ENCODE results near the gene PLA2G4C.

The PLA2G4C gene

DNA sequence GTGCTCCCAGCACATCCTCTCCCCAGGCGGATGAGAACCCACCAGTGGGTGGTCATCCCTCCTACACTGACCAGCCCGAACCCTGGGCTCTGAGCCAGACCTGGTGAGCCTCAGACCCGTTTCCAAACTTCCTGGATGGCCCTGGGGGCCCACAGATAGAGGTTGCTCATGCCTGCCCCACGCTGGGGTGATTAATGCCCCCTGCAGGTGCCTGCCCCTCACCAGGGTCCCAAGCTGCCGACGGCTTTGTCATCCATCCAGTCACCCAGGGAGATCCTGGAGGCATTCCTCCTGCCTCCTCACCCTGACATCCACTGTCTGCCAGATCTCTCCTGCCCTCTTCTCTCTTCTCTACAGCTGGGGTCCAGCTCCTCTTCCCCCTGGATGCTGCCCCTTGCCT, 28.4 kb upstream of the PLA2G4C start:
- Histone ChIP-seq H3K4me3 (ENCODE audit: insufficient read length, low read depth) (no peak overlapping the region), H3K27me3 (ENCODE audit: insufficient read depth, insufficient read length) (no peaks in the 10 kb centered on the region), H3K9me3 (ENCODE audit: insufficient read depth, low read length) (no peaks in the 10 kb centered on the region), H3K9ac (ENCODE audit: insufficient read length, low read depth) (no peak overlapping the region), H3K4me1 (ENCODE audit: insufficient read depth, insufficient read length) (peaks cover 2% of the 10 kb centered on the region), H3K36me3 (ENCODE audit: insufficient read depth, insufficient read length, low read length) (peaks cover 67% of the 10 kb centered on the region)
- DNase-seq (ENCODE audit: low read depth, low spot score) = no peak
- no peak for TF ChIP-seq ZNF274 (IDR thresholded peaks at IDR 0.05; ENCODE audit: low read depth, low read length)
- no peak for TF ChIP-seq YY1 (IDR thresholded peaks at IDR 0.05; ENCODE audit: insufficient read depth, insufficient read length)
- no peak for TF ChIP-seq SUZ12 (IDR thresholded peaks at IDR 0.05; ENCODE audit: extremely low read depth, insufficient read depth, insufficient read length)

DNA sequence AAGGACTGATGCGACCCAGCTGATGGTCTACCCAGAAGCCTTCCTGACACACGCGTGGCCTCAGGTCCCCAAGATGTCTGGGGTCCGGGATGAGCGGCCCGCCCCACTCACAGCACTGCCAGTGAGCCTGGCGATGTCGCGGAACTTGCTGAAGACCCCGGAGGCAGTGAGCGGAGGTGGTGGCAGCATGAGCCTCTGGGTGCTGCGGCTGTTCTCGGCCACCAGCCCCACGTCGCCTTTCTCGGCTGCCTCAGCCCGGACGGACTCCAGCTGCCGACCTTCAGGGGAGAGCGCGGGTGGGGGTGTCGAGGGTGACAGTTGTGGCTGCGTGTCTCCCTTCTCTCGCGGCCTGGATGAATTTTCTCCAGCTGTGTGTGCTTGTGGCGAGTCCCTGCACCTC, 26.8 kb upstream of the PLA2G4C start:
- no peak overlapping the region for H3K9ac ChIP-seq (ENCODE audit: insufficient read length, low read depth)
- peaks cover 69% of the 10 kb centered on the region for H3K36me3 ChIP-seq (ENCODE audit: insufficient read depth, insufficient read length, low read length)
- H3K4me1 ChIP-seq (ENCODE audit: insufficient read depth, insufficient read length) = peaks cover 2% of the 10 kb centered on the region
- TF ChIP-seq YY1 (IDR thresholded peaks at IDR 0.05; ENCODE audit: insufficient read depth, insufficient read length) (no peak), ZNF274 (IDR thresholded peaks at IDR 0.05; ENCODE audit: low read depth, low read length) (no peak), SUZ12 (IDR thresholded peaks at IDR 0.05; ENCODE audit: extremely low read depth, insufficient read depth, insufficient read length) (no peak)
- DNase-seq (ENCODE audit: low read depth, low spot score) = no peak
- H3K9me3 ChIP-seq (ENCODE audit: insufficient read depth, low read length) = no peaks in the 10 kb centered on the region
- no peaks in the 10 kb centered on the region for H3K27me3 ChIP-seq (ENCODE audit: insufficient read depth, insufficient read length)
- H3K4me3 ChIP-seq (ENCODE audit: insufficient read length, low read depth) = no peak overlapping the region

GRCh38 chr19:48136547-48136946, 25.9 kb upstream of the PLA2G4C start:
- H3K9ac ChIP-seq (ENCODE audit: insufficient read length, low read depth) = no peak overlapping the region
- TF ChIP-seq ZNF274 (IDR thresholded peaks at IDR 0.05; ENCODE audit: low read depth, low read length) (no peak), YY1 (IDR thresholded peaks at IDR 0.05; ENCODE audit: insufficient read depth, insufficient read length) (no peak), SUZ12 (IDR thresholded peaks at IDR 0.05; ENCODE audit: extremely low read depth, insufficient read depth, insufficient read length) (no peak)
- DNase-seq (ENCODE audit: low read depth, low spot score) = no peak
- H3K36me3 ChIP-seq (ENCODE audit: insufficient read depth, insufficient read length, low read length) = peaks cover 72% of the 10 kb centered on the region
- no peaks in the 10 kb centered on the region for H3K27me3 ChIP-seq (ENCODE audit: insufficient read depth, insufficient read length)
- peaks cover 2% of the 10 kb centered on the region for H3K4me1 ChIP-seq (ENCODE audit: insufficient read depth, insufficient read length)
- no peak overlapping the region for H3K4me3 ChIP-seq (ENCODE audit: insufficient read length, low read depth)
- no peaks in the 10 kb centered on the region for H3K9me3 ChIP-seq (ENCODE audit: insufficient read depth, low read length)

GRCh38 chr19:48135411-48135810, 24.8 kb upstream of the PLA2G4C start:
- DNase-seq (ENCODE audit: low read depth, low spot score) = no peak
- H3K9me3 ChIP-seq (ENCODE audit: insufficient read depth, low read length) = no peaks in the 10 kb centered on the region
- peaks cover 71% of the 10 kb centered on the region for H3K36me3 ChIP-seq (ENCODE audit: insufficient read depth, insufficient read length, low read length)
- peaks cover 2% of the 10 kb centered on the region for H3K4me1 ChIP-seq (ENCODE audit: insufficient read depth, insufficient read length)
- no peak overlapping the region for H3K9ac ChIP-seq (ENCODE audit: insufficient read length, low read depth)
- H3K4me3 ChIP-seq (ENCODE audit: insufficient read length, low read depth) = no peak overlapping the region
- H3K27me3 ChIP-seq (ENCODE audit: insufficient read depth, insufficient read length) = no peaks in the 10 kb centered on the region
- TF ChIP-seq YY1 (IDR thresholded peaks at IDR 0.05; ENCODE audit: insufficient read depth, insufficient read length) = no peak
- TF ChIP-seq SUZ12 (IDR thresholded peaks at IDR 0.05; ENCODE audit: extremely low read depth, insufficient read depth, insufficient read length) = no peak
- no peak for TF ChIP-seq ZNF274 (IDR thresholded peaks at IDR 0.05; ENCODE audit: low read depth, low read length)

DNA sequence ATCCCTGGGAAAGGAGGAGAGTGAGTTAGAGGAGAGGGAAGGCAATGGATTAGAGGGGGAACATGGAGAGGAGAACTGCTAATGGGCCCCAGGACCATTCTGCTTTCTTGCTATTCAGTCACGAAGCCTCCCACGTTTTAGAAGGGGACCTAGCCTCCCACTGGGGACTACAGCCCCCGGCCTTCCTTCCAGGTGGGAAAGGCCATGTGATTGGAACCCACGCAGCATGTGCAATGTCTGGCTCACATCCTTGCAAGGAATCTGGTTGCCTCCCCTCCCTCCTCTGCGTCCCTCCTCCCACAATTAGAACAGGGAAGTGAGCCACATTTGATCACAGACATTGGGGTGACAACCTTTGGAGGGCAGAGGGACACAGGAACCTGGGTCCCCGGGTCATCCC, 22.5 kb upstream of the PLA2G4C start:
- H3K4me3 ChIP-seq (ENCODE audit: insufficient read length, low read depth) = no peak overlapping the region
- DNase-seq (ENCODE audit: low read depth, low spot score) = no peak
- no peak overlapping the region for H3K9ac ChIP-seq (ENCODE audit: insufficient read length, low read depth)
- no peaks in the 10 kb centered on the region for H3K27me3 ChIP-seq (ENCODE audit: insufficient read depth, insufficient read length)
- peaks cover 2% of the 10 kb centered on the region for H3K4me1 ChIP-seq (ENCODE audit: insufficient read depth, insufficient read length)
- peaks cover 71% of the 10 kb centered on the region for H3K36me3 ChIP-seq (ENCODE audit: insufficient read depth, insufficient read length, low read length)
- TF ChIP-seq YY1 (IDR thresholded peaks at IDR 0.05; ENCODE audit: insufficient read depth, insufficient read length) (no peak), ZNF274 (IDR thresholded peaks at IDR 0.05; ENCODE audit: low read depth, low read length) (no peak), SUZ12 (IDR thresholded peaks at IDR 0.05; ENCODE audit: extremely low read depth, insufficient read depth, insufficient read length) (no peak)
- H3K9me3 ChIP-seq (ENCODE audit: insufficient read depth, low read length) = no peaks in the 10 kb centered on the region

- H3K36me3 ChIP-seq (ENCODE audit: insufficient read depth, insufficient read length, low read length) = peaks cover 68% of the 10 kb centered on the region
- no peak overlapping the region for H3K4me3 ChIP-seq (ENCODE audit: insufficient read length, low read depth)
- no peaks in the 10 kb centered on the region for H3K27me3 ChIP-seq (ENCODE audit: insufficient read depth, insufficient read length)
- no peak for DNase-seq (ENCODE audit: low read depth, low spot score)
- H3K9me3 ChIP-seq (ENCODE audit: insufficient read depth, low read length) = no peaks in the 10 kb centered on the region
- peaks cover 6% of the 10 kb centered on the region for H3K4me1 ChIP-seq (ENCODE audit: insufficient read depth, insufficient read length)
- no peak overlapping the region for H3K9ac ChIP-seq (ENCODE audit: insufficient read length, low read depth)
- TF ChIP-seq SUZ12 (IDR thresholded peaks at IDR 0.05; ENCODE audit: extremely low read depth, insufficient read depth, insufficient read length) = no peak
- TF ChIP-seq YY1 (IDR thresholded peaks at IDR 0.05; ENCODE audit: insufficient read depth, insufficient read length) = no peak
- TF ChIP-seq ZNF274 (IDR thresholded peaks at IDR 0.05; ENCODE audit: low read depth, low read length) = no peak
These were observed 16.9 kb upstream of the PLA2G4C start for GRCh38 chr19:48127561-48127960.

DNA sequence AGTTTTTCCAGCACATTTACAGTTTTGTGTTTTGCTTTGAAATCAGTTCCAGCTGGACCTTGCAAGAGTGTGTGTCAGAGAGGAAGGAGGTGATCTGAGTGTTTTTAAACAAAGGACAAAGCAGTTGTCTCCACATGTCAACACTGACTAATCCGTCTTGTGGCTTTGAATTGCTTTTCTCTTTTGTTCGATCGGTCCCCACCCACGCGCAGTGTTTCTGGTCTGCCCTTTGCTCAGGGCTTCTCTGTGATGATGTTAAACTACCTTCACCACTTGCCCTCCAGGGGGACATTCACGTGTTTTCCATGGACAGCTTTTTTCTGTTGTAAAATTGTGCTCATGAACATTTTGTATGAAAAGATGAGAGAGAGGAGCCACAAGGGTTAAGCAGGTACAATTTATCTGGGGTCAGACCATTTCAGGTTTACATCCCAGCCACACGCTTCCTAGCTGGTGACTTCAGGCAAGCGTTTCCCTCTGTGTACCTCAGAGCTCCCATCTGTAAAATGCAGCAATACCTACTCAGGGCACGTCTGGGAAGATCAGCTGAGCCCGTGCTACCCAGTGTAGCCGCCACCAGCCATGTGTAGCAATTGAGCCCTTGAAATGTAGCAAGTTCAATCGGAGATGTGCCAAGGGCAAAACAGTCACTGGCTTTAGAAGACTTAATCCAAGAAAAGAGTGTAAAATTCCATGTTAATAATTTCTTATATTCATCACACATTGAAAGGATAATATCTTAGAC, 13.5 kb upstream of the PLA2G4C start:
- no peak for DNase-seq (ENCODE audit: low read depth, low spot score)
- H3K4me3 ChIP-seq (ENCODE audit: insufficient read length, low read depth) = no peak overlapping the region
- no peaks in the 10 kb centered on the region for H3K27me3 ChIP-seq (ENCODE audit: insufficient read depth, insufficient read length)
- peaks cover 9% of the 10 kb centered on the region for H3K4me1 ChIP-seq (ENCODE audit: insufficient read depth, insufficient read length)
- no peaks in the 10 kb centered on the region for H3K9me3 ChIP-seq (ENCODE audit: insufficient read depth, low read length)
- TF ChIP-seq YY1 (IDR thresholded peaks at IDR 0.05; ENCODE audit: insufficient read depth, insufficient read length) (no peak), SUZ12 (IDR thresholded peaks at IDR 0.05; ENCODE audit: extremely low read depth, insufficient read depth, insufficient read length) (no peak), ZNF274 (IDR thresholded peaks at IDR 0.05; ENCODE audit: low read depth, low read length) (no peak)
- no peak overlapping the region for H3K9ac ChIP-seq (ENCODE audit: insufficient read length, low read depth)
- peaks cover 75% of the 10 kb centered on the region for H3K36me3 ChIP-seq (ENCODE audit: insufficient read depth, insufficient read length, low read length)

Data from NT2/D1 (cell line).